HG03575 (cell line): ENCODE data around the gene OR52J3.
"Not testable (repeated sequence)": the region's sequence is repeated elsewhere in the genome, so short reads cannot be mapped to it uniquely, and the experiment has no call there.

Experiments used
- ATAC-seq: cut with Tn5 transposase; IDR thresholded peaks from one replicate; pipeline ENCODE4 v1.9.1; 2021; ENCODE audit not compliant: unreplicated experiment, insufficient number of reproducible peaks, low FRiP score; ENCODE audit errors: extremely low read depth

The OR52J3 gene

GRCh38 chr11:5046226-5046625, at the start of gene OR52J3:
OR52J3 (plus strand) TSS chr11:5046526; CDS start chr11:5046526, 0 bp downstream.
- no peak for ATAC-seq

GRCh38 chr11:5004424-5005274, 41.7 kb upstream of the OR52J3 start:
- ATAC-seq, result no peak

GRCh38 chr11:5007561-5007960, 38.8 kb upstream of the OR52J3 start:
- ATAC-seq, result no peak

GRCh38 chr11:5011254-5011653, 35.1 kb upstream of the OR52J3 start:
- no peak for ATAC-seq

- ATAC-seq, result no peak
Observed at GRCh38 chr11:5013012-5013411, 33.3 kb upstream of the OR52J3 start.

- ATAC-seq, result no peak
Observed at GRCh38 chr11:5021996-5022395, 24.3 kb upstream of the OR52J3 start.

- no peak for ATAC-seq
Observed at GRCh38 chr11:5036669-5037068, 9.7 kb upstream of the OR52J3 start.

- ATAC-seq, result no peak
Observed at GRCh38 chr11:5037926-5038325, 8.4 kb upstream of the OR52J3 start.

GRCh38 chr11:5038341-5038740, 8.0 kb upstream of the OR52J3 start:
- no peak for ATAC-seq

GRCh38 chr11:5040876-5041275, 5.5 kb upstream of the OR52J3 start:
- ATAC-seq, result no peak

- ATAC-seq, result no peak
Observed at GRCh38 chr11:5042091-5042490, 4.2 kb upstream of the OR52J3 start.

- ATAC-seq, result no peak
Observed at GRCh38 chr11:5043380-5043779, 2.9 kb upstream of the OR52J3 start.

- ATAC-seq, result no peak
Observed at GRCh38 chr11:5046754-5047330, 516 bp downstream of the OR52J3 start.

GRCh38 chr11:5058679-5059078, 12.4 kb downstream of the OR52J3 start:
- ATAC-seq, result not testable (repeated sequence)

GRCh38 chr11:5059391-5059790, 13.1 kb downstream of the OR52J3 start, which contains the start of gene OR52E2:
OR52E2 (minus strand) TSS chr11:5059627; CDS start chr11:5059627, 0 bp downstream.
- ATAC-seq, result no peak

- no peak for ATAC-seq
Observed at GRCh38 chr11:5065027-5065426, 18.7 kb downstream of the OR52J3 start.

GRCh38 chr11:5069272-5069671, 22.9 kb downstream of the OR52J3 start, which contains the start of gene OR52E1:
OR52E1 (plus strand) TSS chr11:5069572.
- ATAC-seq, result no peak

- ATAC-seq, result no peak
Observed at GRCh38 chr11:5071799-5072198, 25.5 kb downstream of the OR52J3 start.

- ATAC-seq, result no peak
Observed at GRCh38 chr11:5081405-5081804, 35.1 kb downstream of the OR52J3 start.

GRCh38 chr11:5083602-5084001, 37.3 kb downstream of the OR52J3 start:
- no peak for ATAC-seq
